Type B pancreatic cell (in vitro differentiated cells): ENCODE measurements around the gene PRR32. TPM values are rescaled to one million over a fixed set of nuclear protein-coding genes. Genes with fewer than 3 reads are reported as not detected.

Source experiments
- DNase-seq: peaks from one replicate; pipeline ENCODE4 v3.0.0; 2021; ENCODE audit warnings: mixed read lengths; ENCODE audit not compliant: unreplicated experiment; ENCODE audit errors: extremely low spot score
- H3K27ac Mint-ChIP-seq: 2 replicates; pipeline ENCODE4 v1.8.0; 2021; ENCODE audit warnings: mild to moderate bottlenecking, mixed read lengths
- H3K27me3 Mint-ChIP-seq: 2 replicates; pipeline ENCODE4 v1.8.0; 2021; ENCODE audit warnings: mixed read lengths
- H3K36me3 Mint-ChIP-seq: 2 replicates; pipeline ENCODE4 v1.8.0; 2021; ENCODE audit warnings: mixed read lengths
- H3K4me1 Mint-ChIP-seq: one replicate; pipeline ENCODE4 v1.8.0; 2021; ENCODE audit warnings: mixed read lengths; ENCODE audit not compliant: unreplicated experiment
- H3K4me3 Mint-ChIP-seq: 2 replicates; pipeline ENCODE4 v1.8.0; 2021; ENCODE audit warnings: mild to moderate bottlenecking, mixed read lengths
- H3K9me3 Mint-ChIP-seq: 2 replicates; pipeline ENCODE4 v1.8.0; 2021; ENCODE audit warnings: mixed read lengths
- CTCF ChIP-seq: fragments of 200-600 bp; sonication (generic); conservative IDR thresholded peaks from 2 replicates; pipeline ENCODE4 v1.5.0; 2021; ENCODE audit warnings: antibody characterized with exemption, mild to moderate bottlenecking
- total RNA-seq: library from RNA; stranded (reverse); gene quantifications from 2 replicates; pipeline ENCODE4 v1.2.1, GENCODE V29; 2021; ENCODE audit warnings: low replicate concordance

PRR32 gene
- total RNA-seq, 1 donor from 2014 or later, result 0.48 TPM

- H3K27ac Mint-ChIP-seq, result no peak overlapping the region
- H3K36me3 Mint-ChIP-seq, result no peaks in the 10 kb centered on the region
- H3K4me1 Mint-ChIP-seq, result no peaks in the 10 kb centered on the region
- no peak for DNase-seq
- TF ChIP-seq CTCF, result no peak
- no peaks in the 10 kb centered on the region for H3K9me3 Mint-ChIP-seq
- H3K4me3 Mint-ChIP-seq, result no peak overlapping the region
- H3K27me3 Mint-ChIP-seq, result no peaks in the 10 kb centered on the region
These were observed 1.3 kb downstream of the PRR32 start for GRCh38 chrX:126820700-126821420.

GRCh38 chrX:126824338-126825007 is 4.9 kb downstream of the PRR32 start:
- H3K27ac Mint-ChIP-seq, result no peak overlapping the region

DNA sequence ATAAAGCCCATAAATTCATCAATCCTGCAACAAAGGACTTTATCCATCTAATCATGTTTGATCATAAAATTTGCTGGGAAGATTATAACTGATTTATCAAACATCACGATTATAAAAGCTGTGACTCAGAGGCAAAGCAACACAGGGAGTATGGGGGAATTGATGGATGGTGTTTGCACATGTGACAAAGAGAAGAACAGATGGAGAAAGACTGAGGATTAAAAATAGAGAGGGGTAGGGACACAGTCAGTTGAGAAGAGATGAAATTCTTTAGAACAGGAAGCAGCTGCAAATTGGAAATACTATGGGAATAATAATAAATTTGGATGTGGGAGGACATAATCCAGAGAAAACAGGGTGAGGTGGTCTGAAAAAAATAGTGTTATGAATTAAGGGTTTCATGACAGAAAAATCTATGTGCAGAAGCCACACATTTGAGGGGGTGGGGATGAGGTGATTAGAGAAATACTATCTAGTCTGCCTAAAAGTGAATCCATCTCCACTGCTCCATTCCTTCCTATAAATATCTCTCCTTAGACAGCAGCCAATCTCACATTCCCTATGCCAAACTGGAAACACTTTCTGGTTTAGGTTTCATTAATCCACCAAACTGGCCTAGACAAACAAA is 6.2 kb downstream of the PRR32 start:
- no peaks in the 10 kb centered on the region for H3K4me1 Mint-ChIP-seq
- no peaks in the 10 kb centered on the region for H3K9me3 Mint-ChIP-seq
- no peak overlapping the region for H3K27ac Mint-ChIP-seq
- no peak for TF ChIP-seq CTCF
- no peak for DNase-seq
- no peaks in the 10 kb centered on the region for H3K36me3 Mint-ChIP-seq
- H3K27me3 Mint-ChIP-seq, result no peaks in the 10 kb centered on the region
- H3K4me3 Mint-ChIP-seq, result no peak overlapping the region

More at GRCh38 chrX:126824338-126825007, 4.9 kb downstream of the PRR32 start:
- TF ChIP-seq CTCF, result no peak
- Mint-ChIP-seq H3K36me3 (no peaks in the 10 kb centered on the region), H3K9me3 (no peaks in the 10 kb centered on the region), H3K27me3 (no peaks in the 10 kb centered on the region), H3K4me1 (no peaks in the 10 kb centered on the region), H3K4me3 (no peak overlapping the region)
- no peak for DNase-seq

DNA sequence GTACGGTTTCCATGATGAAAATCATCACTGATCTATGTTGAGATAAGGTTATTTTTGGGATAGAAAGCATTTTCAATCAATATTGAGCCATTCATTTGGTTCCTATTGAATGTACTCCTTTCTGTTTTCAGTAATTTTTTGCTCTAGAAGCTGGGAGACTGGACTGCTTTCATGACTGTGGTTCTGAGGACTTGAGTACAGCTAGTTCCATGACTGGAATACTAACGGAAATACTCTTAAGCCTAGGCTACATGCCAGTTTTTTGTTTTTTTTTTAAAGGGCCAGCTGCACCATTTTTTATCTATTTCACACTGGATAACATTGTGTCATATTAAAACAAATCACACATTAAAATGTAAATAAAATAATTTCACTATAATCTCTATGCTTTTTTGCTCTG is 16.7 kb downstream of the PRR32 start:
- no peaks in the 10 kb centered on the region for H3K9me3 Mint-ChIP-seq
- no peaks in the 10 kb centered on the region for H3K4me1 Mint-ChIP-seq

DNA sequence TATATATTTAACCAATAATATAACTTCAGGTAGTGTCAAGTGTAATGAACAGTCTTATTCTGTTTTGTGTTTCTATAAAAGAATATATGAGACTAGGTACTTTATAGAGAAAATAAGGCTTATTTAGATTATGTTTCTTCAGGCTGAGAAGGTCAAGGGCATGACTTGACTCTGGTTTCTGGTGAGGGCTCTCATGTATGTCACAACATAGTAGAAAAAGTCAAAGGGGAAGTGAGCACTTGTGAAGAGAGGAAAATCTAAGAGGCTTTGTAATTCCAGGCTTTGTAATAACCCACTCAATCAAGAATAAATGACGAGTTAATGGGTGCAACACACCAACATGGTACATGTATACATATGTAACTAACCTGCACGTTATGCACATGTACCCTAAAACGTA is 27.6 kb downstream of the PRR32 start:
- H3K36me3 Mint-ChIP-seq, result no peaks in the 10 kb centered on the region

More for the DNA sequence above, 16.7 kb downstream of the PRR32 start:
- H3K27ac Mint-ChIP-seq, result no peak overlapping the region
- no peak for DNase-seq
- no peak overlapping the region for H3K4me3 Mint-ChIP-seq
- H3K27me3 Mint-ChIP-seq, result no peaks in the 10 kb centered on the region
- H3K36me3 Mint-ChIP-seq, result no peaks in the 10 kb centered on the region
- no peak for TF ChIP-seq CTCF

More for the DNA sequence above, 27.6 kb downstream of the PRR32 start:
- Mint-ChIP-seq H3K27ac (no peak overlapping the region), H3K4me1 (no peaks in the 10 kb centered on the region), H3K27me3 (no peaks in the 10 kb centered on the region), H3K4me3 (no peak overlapping the region), H3K9me3 (no peaks in the 10 kb centered on the region)
- DNase-seq, result no peak
- TF ChIP-seq CTCF, result no peak
